Esophagus (tissue), 2 donors: ENCODE measurements around the gene AMIGO1. TPM values are rescaled to one million over a fixed set of nuclear protein-coding genes. Genes with fewer than 3 reads are reported as not detected.

Experiments used
- H3K27ac ChIP-seq, 2 donors: one replicate each; pipeline ENCODE4 v1.5.1; 2013; ENCODE audit warnings: low read depth in 2 of 2, mild to moderate bottlenecking in 2 of 2, inconsistent platforms in 1 of 2, low read length in 1 of 2, moderate library complexity in 1 of 2
- H3K27me3 ChIP-seq, 2 donors: one replicate each; pipeline ENCODE4 v1.6.1; 2013; ENCODE audit warnings: low read length in 2 of 2, control low read depth in 1 of 2, mild to moderate bottlenecking in 1 of 2; ENCODE audit not compliant: insufficient read depth in 2 of 2, control insufficient read depth in 1 of 2
- H3K36me3 ChIP-seq, 2 donors: one replicate each; pipeline ENCODE4 v1.6.1; 2013; ENCODE audit warnings: low read length in 1 of 2; ENCODE audit not compliant: control insufficient read depth in 2 of 2, insufficient read depth in 2 of 2
- H3K4me1 ChIP-seq, 2 donors: one replicate each; pipeline ENCODE4 v1.6.1; 2013; ENCODE audit warnings: low read length in 1 of 2; ENCODE audit not compliant: control insufficient read depth in 2 of 2, insufficient read depth in 2 of 2
- H3K4me3 ChIP-seq, 2 donors: one replicate each; pipeline ENCODE4 v1.5.1; 2013; ENCODE audit warnings: low read length in 2 of 2, mild to moderate bottlenecking in 2 of 2, low read depth in 1 of 2, moderate library complexity in 1 of 2
- H3K9me3 ChIP-seq, 2 donors: one replicate each; pipeline ENCODE4 v1.6.1; 2013; ENCODE audit warnings: mild to moderate bottlenecking in 2 of 2, low read depth in 1 of 2, low read length in 1 of 2, moderate library complexity in 1 of 2; ENCODE audit not compliant: control insufficient read depth in 2 of 2, insufficient read depth in 1 of 2
- WGBS, 2 donors: extraction: QIAGEN DNeasy Blood & Tissue Kit; methylation state at CpG; one replicate each; pipeline ENCODE4 v1.1.7; 2013; 5-methylcytosine and 5-hydroxymethylcytosine counted together
- polyA plus RNA-seq, 2 donors: library from polyadenylated mRNA; stranded (reverse); fragments of 200-250 nt; gene quantifications; one replicate each; pipeline ENCODE4 v1.2.3, GENCODE V29; 2013
- donor health status: healthy with polysubstance abuse.
- donor health status: Bipolar disorder and iron deficiency.

The AMIGO1 gene
- polyA plus RNA-seq, 2 donors, result 0.71 to 1.6 TPM

GRCh38 chr1:109523706-109524105 is 14.2 kb upstream of the AMIGO1 start:
- H3K9me3 ChIP-seq, result no peaks in the 10 kb centered on the region
- 81 to 85% methylated on average over 2 of the region's 2 CpGs for WGBS, 2 donors

GRCh38 chr1:109522026-109522425 is 12.5 kb upstream of the AMIGO1 start:
- Histone ChIP-seq H3K27me3 (no peaks in the 10 kb centered on the region), H3K27ac (no peak overlapping the region), H3K4me1 (no peaks in the 10 kb centered on the region), H3K4me3 (no peak overlapping the region), H3K36me3 (no peaks in the 10 kb centered on the region), H3K9me3 (no peaks in the 10 kb centered on the region)
- WGBS, 2 donors, result 85 to 87% methylated on average over 7 of the region's 7 CpGs

More at GRCh38 chr1:109523706-109524105, 14.2 kb upstream of the AMIGO1 start:
- no peaks in the 10 kb centered on the region for H3K27me3 ChIP-seq
- no peak overlapping the region for H3K27ac ChIP-seq
- H3K36me3 ChIP-seq, result no peaks in the 10 kb centered on the region
- no peak overlapping the region for H3K4me3 ChIP-seq
- H3K4me1 ChIP-seq, result no peaks in the 10 kb centered on the region

GRCh38 chr1:109521002-109521951 is 11.8 kb upstream of the AMIGO1 start:
- H3K27ac ChIP-seq, result no peak overlapping the region
- 69 to 73% methylated on average over 14 of the region's 14 CpGs for WGBS, 2 donors
- no peak overlapping the region for H3K4me3 ChIP-seq
- no peaks in the 10 kb centered on the region for H3K27me3 ChIP-seq
- no peaks in the 10 kb centered on the region for H3K36me3 ChIP-seq
- no peaks in the 10 kb centered on the region for H3K4me1 ChIP-seq
- no peaks in the 10 kb centered on the region for H3K9me3 ChIP-seq

GRCh38 chr1:109517337-109517736 is 7.8 kb upstream of the AMIGO1 start:
- H3K27ac ChIP-seq, result no peak overlapping the region
- no peaks in the 10 kb centered on the region for H3K27me3 ChIP-seq
- H3K36me3 ChIP-seq, result no peaks in the 10 kb centered on the region
- 82 to 85% methylated on average over 5 of the region's 5 CpGs for WGBS, 2 donors
- H3K4me1 ChIP-seq, result no peaks in the 10 kb centered on the region
- no peaks in the 10 kb centered on the region for H3K9me3 ChIP-seq
- H3K4me3 ChIP-seq, result no peak overlapping the region

- no peaks in the 10 kb centered on the region for H3K9me3 ChIP-seq
- H3K36me3 ChIP-seq, result no peaks in the 10 kb centered on the region
- H3K27me3 ChIP-seq, result no peaks in the 10 kb centered on the region
- H3K27ac ChIP-seq, result no peak overlapping the region
- no peak overlapping the region for H3K4me3 ChIP-seq
- 73 to 86% methylated on average over 5 of the region's 5 CpGs for WGBS, 2 donors
- H3K4me1 ChIP-seq, result no peaks in the 10 kb centered on the region
Observed at GRCh38 chr1:109516872-109517271, 7.3 kb upstream of the AMIGO1 start.

GRCh38 chr1:109514846-109515245 is 5.3 kb upstream of the AMIGO1 start:
- Histone ChIP-seq H3K27ac (no peak overlapping the region), H3K4me1 (peaks cover 0 to 5% of the 10 kb centered on the region in 2 donors), H3K4me3 (no peak overlapping the region), H3K36me3 (no peaks in the 10 kb centered on the region), H3K27me3 (no peaks in the 10 kb centered on the region), H3K9me3 (no peaks in the 10 kb centered on the region)
- WGBS, 2 donors, result 63 to 65% methylated on average over 3 of the region's 3 CpGs

GRCh38 chr1:109513110-109513710 is 3.7 kb upstream of the AMIGO1 start:
- H3K27ac ChIP-seq, result no peak overlapping the region
- WGBS, 2 donors, result 63 to 74% methylated on average over 2 of the region's 2 CpGs
- H3K4me3 ChIP-seq, result no peak overlapping the region
- no peaks in the 10 kb centered on the region for H3K27me3 ChIP-seq
- H3K36me3 ChIP-seq, result no peaks in the 10 kb centered on the region
- H3K9me3 ChIP-seq, result no peaks in the 10 kb centered on the region
- peaks cover 0 to 14% of the 10 kb centered on the region in 2 donors for H3K4me1 ChIP-seq

GRCh38 chr1:109508873-109509175 is 703 bp downstream of the AMIGO1 start:
- H3K27me3 ChIP-seq, result no peaks in the 10 kb centered on the region
- H3K4me3 ChIP-seq, result peak overlapping the region; percentile 66 to 69
- 65 to 69% methylated on average over 7 of the region's 7 CpGs for whole genome bisulfite sequencing, 2 donors
- H3K27ac ChIP-seq, result no peak overlapping the region
- peaks cover 0 to 11% of the 10 kb centered on the region in 2 donors for H3K36me3 ChIP-seq
- no peaks in the 10 kb centered on the region for H3K9me3 ChIP-seq
- H3K4me1 ChIP-seq, result peaks cover 2 to 15% of the 10 kb centered on the region in 2 donors

GRCh38 chr1:109508001-109508872 is 1.3 kb downstream of the AMIGO1 start:
- WGBS, 2 donors, result 92 to 94% methylated on average over 25 of the region's 25 CpGs
- Histone ChIP-seq H3K36me3 (peaks cover 0 to 11% of the 10 kb centered on the region in 2 donors), H3K27ac (no peak overlapping the region), H3K9me3 (no peaks in the 10 kb centered on the region), H3K27me3 (no peaks in the 10 kb centered on the region), H3K4me3 (no peak overlapping the region), H3K4me1 (peaks cover 2 to 15% of the 10 kb centered on the region in 2 donors)
